Adipose tissue (tissue), 3 donors: ENCODE results near the gene KRT6A. TPM values are rescaled to one million over a fixed set of nuclear protein-coding genes. Genes with fewer than 3 reads are reported as not detected.
"Not testable (repeated sequence)": the region's sequence is repeated elsewhere in the genome, so short reads cannot be mapped to it uniquely, and the experiment has no call there.

ENCODE experiments used
- H3K27ac ChIP-seq: one replicate; pipeline ENCODE4 v1.5.1; 2013; ENCODE audit warnings: low read depth, low read length
- WGBS, 3 donors: extraction: QIAGEN DNeasy Blood & Tissue Kit; methylation state at CpG; one replicate each; pipeline ENCODE4 v1.1.7; 2013; 5-methylcytosine and 5-hydroxymethylcytosine counted together
- polyA plus RNA-seq, 3 donors: library from polyadenylated mRNA; stranded (reverse); fragments of 200-250 nt; gene quantifications; one replicate each; pipeline ENCODE4 v1.2.3, GENCODE V29; 2013
- donor health status: healthy with polysubstance abuse.
- donor health status: Bipolar disorder and iron deficiency.
- donor health status: healthy.

Gene KRT6A
- polyA plus RNA-seq, 3 donors, result 0.43 to 9.1 TPM; not detected in 1

DNA sequence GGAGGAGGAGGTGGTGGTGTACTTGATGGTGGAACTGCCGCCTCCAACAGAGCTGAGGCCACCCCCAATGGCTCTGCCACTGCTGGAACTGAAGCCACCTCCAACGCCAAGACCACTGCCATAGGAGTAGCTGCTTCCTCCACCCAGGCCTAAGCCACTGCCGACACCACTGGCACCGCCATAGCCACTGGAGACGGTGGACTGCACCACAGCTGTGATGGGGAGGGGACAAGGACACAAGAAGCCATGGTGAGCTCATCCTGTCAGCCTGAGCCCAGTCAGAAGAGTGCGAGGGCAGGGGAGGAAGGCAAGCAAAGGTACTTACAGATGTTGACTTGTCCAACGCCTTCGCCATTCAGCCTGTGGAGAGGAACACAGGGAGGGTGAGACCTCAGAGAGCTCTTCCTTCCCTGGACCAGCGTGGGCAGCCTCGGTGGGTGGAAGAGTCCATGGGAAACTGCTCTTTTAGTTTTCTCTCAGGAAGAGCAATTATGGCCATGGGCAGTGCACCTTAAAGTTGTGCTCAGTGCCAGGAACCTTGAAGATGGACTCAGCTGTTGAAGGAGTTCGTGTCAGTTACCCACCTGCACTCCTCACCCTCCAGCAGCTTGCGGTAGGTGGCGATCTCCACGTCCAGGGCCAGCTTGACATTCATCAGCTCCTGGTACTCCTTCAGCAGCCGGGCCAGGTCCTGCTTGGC, 5.2 kb downstream of the KRT6A start:
- not testable (repeated sequence) for H3K27ac ChIP-seq
- WGBS, 3 donors, result 82 to 85% (median 83%) methylated on average over 13 to 14 of the region's 15 CpGs

DNA sequence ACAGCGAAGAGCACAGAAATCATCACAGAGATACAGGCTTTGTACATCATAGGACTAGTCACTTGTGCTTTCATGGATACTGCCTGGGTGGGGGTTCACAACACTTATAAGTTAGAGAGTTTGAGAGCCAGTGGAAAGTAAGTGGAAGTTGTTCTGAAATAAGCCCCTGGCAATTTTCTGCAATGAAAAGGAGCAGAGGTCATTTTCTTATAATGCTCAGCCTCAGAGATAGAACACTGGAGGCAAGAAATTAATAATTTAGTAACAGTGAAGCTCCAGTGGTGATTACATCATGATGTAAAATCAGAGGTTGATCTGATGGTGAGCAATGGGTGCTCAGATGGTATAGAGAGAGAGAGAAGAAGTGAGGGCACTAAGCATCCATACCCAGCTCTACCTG, 5.8 kb downstream of the KRT6A start:
- 0 to 59% (median 47%) methylated on average over 1 of the region's 1 CpG for WGBS, 3 donors

DNA sequence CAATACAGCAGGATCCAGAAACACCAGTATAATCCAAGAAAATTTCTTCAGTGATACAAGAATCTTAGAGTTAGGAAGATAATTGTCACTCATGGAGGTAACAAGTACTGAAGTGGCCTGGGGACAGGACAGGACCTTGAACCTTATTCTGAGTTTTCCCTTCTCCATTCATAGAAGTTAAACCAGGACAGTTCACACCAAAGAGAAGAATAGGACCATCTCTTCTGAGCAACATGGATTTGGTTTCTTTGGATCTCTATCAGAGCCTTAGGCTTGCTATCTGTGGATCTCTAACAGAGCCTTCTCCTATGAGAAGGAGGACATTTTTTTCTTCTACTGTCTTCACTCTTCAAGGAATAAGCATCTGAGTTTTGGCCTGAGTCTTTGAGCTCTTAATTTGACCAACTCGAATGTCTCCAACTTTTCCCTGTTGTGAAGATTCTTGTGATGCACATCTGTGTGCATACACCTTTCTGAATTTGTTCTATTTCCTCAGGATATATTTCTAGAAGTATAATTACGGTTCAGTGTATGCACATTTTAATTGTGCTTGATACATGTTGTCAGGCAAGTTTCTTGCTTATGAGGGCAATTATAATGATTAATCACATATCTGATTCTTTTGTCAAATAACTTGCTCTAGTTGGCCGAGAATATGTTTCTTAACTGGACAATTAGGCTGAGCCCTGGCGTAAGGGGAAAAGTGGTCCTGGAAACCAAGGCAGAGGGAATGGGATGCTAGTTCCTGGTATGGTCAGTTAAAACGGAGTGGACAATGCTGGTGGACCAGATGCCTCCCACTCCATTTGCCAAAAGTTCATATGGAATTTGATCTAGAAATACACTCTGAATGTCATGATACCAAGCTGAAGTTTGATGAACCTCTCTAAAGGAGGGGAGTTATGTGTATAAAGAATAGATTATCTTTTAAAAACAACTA, 6.6 kb downstream of the KRT6A start:
- H3K27ac ChIP-seq, result no peak overlapping the region
- 65 to 90% (median 88%) methylated on average over 5 of the region's 5 CpGs for whole genome bisulfite sequencing, 3 donors

More for the DNA sequence above, 5.8 kb downstream of the KRT6A start:
- H3K27ac ChIP-seq, result no peak overlapping the region

DNA sequence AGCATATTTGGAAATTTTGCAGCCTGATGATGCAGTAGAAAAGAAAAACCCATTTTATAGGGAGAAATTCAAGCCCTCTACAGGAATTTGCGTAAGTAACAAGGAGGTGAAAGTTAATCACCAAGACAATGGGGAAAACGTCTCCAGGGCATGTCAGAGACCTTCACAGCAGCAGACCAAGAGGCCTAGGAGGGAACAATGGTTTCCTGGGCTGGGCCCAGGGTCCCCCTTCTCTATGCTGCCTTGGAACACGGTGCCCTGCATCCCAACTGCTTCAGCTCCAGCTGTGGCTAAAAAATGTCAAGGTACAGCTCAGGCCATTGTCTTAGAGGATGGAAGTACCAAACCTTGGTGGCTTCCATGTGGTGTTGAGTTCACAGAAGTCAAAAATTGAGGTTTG, 13.0 kb downstream of the KRT6A start:
- H3K27ac ChIP-seq, result no peak overlapping the region
- 61 to 67% (median 66%) methylated on average over 3 of the region's 3 CpGs for WGBS, 3 donors

DNA sequence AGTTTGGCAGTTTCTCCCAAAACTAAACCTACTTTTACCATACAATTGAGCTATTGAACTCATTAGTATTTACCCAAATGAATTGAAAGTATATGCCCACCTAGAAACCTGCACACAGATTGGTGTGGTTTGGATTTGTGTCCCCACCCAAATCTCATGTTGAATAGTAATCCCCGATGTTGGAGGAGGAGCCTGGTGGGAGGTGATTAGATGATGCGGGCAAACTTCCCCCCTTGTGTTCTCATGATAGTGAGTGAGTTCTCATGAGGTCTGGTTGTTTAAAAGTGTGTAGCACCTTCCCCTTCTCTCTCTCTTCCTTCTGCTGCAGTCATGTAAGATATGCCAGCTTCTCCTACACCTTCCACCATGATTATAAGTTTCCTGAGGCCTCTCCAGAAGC, 15.4 kb downstream of the KRT6A start:
- WGBS, 3 donors, result 44 to 81% (median 74%) methylated on average over 2 of the region's 2 CpGs
- no peak overlapping the region for H3K27ac ChIP-seq

DNA sequence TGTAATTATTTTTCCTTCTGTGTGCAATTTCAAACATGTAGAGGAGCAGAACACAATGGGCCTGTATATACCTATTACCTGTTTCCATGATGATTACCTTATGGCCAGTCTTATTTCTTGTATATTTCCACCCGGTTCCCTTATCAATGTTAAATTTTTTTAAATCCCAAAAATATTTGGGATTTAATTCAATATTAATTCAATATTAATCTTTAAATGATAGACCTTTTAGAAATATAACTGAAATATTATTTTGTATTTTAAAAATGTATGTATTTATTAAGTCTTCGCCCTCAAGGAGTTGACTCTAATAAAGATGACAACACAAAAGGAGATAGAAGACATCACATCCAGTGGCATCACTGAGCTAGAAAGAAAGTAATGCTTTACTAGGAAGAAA, 18.8 kb downstream of the KRT6A start:
- no peak overlapping the region for H3K27ac ChIP-seq
- WGBS, 3 donors, result 88 to 92% (median 91%) methylated on average over 2 of the region's 2 CpGs

DNA sequence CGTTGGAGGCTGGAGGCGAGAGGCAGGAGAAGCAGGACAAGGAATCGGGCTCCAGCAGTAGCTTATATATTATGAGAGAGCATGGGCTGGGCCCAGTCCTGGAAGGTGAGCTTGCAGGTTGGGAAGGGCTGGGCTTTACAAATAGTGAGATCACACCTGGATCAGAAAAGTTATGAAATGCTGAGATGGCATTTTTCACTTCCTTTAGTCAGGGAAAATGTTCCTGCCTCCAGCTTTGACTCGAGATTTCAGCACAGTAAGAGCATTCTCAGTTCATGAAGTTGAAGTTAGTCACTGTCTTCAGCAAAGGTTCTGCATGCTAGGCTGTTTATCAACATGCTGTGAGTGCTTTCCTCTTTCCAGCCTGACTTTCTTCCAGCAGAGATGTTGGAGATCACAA, 19.3 kb downstream of the KRT6A start, which contains the start of gene KRT6C:
KRT6C (minus strand) TSS at position 38 of the 400 bp plus-strand sequence. CDS start 68 bp downstream, outside the sequence.
- H3K27ac ChIP-seq, result no peak within 1 kb of the TSS
- 63 to 81% (median 70%) methylated on average over 4 of the region's 4 CpGs for WGBS, 3 donors

DNA sequence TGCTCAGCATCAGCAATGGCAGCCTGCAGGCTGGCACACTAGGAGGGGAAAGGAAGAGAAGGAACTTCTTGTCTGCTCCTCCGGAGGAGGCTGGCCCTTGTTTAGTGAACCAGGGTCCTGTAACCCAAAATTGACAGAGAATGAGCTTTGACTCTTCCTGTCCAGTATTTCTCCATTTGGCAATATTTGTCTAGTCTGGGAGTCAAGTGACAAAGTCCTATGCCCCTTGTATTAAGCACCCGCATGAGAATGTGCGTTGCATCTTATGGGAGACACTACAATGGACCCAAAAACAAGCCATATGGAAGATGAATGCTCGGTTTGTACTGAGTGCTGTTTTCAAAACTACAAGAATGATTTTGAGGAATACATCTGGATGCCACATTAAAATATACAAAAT, 23.2 kb downstream of the KRT6A start:
- no peak overlapping the region for H3K27ac ChIP-seq
- WGBS, 3 donors, result 70 to 80% (median 77%) methylated on average over 4 of the region's 4 CpGs

DNA sequence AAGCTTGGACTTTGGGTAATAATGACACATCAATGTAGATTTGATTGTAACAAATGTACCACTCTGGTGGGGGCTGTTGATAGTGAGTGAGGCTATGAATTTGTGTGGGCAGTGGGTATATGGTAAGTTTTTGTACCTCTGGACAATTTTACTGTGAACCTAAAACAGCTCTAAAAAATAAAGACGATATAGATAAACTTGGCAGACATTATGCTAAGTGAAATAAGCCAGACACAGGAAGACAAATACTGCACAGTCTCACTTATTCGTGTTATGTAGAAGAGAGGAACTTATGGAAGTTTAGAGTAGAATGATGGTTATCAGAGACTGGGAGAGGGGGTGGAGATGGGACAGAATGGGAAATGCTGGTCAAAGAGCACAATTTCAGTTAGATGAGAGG, 28.2 kb downstream of the KRT6A start:
- 32 to 51% (median 34%) methylated on average over 2 of the region's 2 CpGs for WGBS, 3 donors
- no peak overlapping the region for H3K27ac ChIP-seq

DNA sequence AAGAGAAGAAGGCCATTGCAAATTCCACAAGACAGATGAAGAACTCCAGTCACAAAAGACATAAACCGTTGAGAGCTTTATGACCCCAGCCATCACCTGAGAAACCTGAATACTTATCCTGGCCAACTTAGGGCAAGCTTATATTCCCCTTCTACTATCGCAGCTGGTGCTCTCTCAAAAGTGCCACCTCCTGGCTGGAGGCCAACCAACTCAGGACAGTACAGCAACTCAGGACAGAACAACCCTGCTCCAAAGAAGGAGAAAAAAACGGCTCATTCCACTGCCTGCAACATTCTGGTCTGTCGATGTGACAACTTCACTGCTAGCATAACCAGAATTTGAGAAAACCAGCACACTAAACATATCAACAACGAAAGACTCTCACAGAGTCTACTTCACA, 31.4 kb downstream of the KRT6A start:
- 53 to 72% (median 56%) methylated on average over 5 of the region's 5 CpGs for WGBS, 3 donors
- no peak overlapping the region for H3K27ac ChIP-seq

DNA sequence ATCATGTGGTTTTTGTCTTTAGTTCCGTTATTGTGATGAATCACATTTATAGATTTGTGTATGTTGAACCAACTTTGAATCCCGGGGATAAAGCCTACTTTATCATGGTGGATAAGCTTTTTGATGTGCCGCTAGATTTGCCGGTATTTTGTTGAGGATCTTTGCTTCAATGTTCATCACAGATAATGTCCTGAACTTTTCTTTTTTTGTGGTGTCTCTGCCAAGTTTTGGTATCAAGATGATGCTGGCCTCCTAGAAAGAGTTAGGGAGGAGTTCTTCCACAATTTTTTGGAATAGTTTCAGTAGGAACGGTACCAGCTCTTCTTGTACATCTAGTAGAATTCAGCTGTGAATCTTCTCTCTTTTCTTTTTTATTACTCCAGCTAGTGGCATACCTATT, 34.2 kb downstream of the KRT6A start:
- H3K27ac ChIP-seq, result no peak overlapping the region
- 83 to 86% (median 86%) methylated on average over 5 of the region's 5 CpGs for WGBS, 3 donors

DNA sequence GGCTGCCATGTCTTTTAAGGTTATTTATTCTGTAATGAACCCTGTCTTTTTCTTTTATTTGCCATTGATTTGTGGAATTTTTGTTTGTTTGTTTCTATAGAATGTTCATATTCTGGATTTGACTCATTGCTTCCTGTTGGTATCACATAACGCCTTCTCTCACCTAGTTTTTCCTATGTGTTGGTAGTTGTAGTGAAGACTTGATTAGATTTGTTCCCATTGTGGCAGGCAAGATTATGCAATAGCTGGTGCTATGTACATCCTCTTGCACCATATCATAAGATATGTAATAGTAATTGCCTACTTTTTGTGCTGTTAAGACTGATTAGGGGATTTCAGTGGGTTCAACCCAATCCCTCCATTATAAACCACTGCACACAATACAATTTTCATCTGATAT, 37.2 kb downstream of the KRT6A start:
- H3K27ac ChIP-seq, result no peak overlapping the region
- 55 to 94% (median 67%) methylated on average over 1 of the region's 1 CpG for WGBS, 3 donors

DNA sequence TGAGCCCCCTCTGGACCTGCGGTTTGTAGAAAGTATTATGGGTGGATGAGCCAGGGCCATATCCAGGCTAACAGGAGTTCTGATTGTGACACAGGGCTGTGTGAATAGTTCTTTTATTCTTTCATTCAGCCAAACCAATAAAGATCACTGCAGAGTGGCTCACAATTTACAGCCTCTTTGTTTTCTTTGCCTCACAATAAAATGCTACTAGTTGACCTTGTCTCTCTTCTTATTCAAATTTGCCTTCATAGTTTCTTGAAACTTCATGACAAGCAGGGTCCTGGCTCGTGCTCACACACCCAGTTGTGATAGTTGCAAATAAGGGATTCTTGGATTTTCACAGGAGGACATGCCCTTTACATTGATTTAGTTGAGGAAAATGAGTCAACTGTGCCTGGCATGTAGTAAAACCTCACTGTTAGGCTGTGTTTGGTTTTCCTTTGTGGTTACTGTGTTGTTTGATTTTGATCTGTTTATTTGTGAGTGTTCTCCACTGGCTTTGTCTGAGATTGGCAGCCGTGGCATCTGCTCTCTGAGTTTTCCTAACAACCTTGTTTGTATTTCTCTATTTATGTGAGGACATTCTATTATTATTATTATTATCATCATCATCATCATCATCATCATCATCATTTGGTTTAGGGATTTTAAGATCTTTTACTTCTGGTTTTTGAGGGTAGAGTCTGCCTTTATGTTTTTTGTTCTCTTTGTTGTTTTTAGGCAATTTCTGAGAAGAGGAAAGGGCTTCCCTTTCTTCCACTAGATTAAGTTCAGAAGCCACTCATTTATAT, 38.5 kb downstream of the KRT6A start:
- H3K27ac ChIP-seq, result no peak overlapping the region
- WGBS, 3 donors, result 44 to 68% (median 60%) methylated on average over 3 of the region's 3 CpGs

DNA sequence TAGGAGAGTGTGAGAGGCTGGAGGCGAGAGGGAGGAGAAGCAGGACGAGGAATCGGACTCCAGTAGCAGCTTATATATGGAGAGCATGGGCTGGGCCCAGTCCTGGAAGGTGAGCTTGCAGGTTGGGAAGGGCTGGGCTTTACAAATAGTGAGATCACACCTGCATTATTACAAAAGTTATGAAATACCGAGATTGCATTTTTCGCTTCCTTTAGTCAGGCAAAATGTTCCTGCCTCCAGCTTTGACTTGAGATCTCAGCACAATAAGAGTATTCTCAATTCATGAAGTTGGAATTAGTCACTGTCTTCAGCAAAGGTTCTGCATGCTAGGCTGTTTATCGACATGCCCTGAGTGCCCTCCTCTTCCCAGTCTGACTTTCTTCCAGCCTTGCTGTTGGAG, 41.0 kb downstream of the KRT6A start, which contains the start of gene KRT6B:
KRT6B (minus strand) TSS at position 46 of the 400 bp plus-strand sequence. CDS start 68 bp downstream, outside the sequence.
- no peak within 1 kb of the TSS for H3K27ac ChIP-seq
- WGBS, 3 donors, result 81 to 93% (median 91%) methylated on average over 6 of the region's 6 CpGs

DNA sequence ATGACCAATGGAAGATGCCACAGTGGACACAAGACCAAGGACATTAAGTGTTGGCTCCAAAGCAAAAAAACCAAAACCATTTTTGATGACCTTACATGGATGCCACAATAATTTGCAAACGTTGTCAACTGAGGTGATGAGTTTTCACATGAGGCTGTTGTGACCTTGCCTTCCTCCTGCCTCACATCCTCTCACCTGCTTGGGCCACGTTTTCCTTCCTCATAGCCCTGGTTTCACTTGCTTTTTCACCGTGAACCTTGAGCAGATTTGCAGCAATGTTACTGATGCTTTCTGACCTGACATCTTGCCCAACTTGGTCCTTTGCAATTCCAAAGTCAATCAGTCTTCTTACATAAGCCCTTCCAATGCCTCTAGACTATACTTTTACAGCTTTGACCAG, 44.8 kb downstream of the KRT6A start:
- WGBS, 3 donors, result 39 to 51% (median 45%) methylated on average over 3 of the region's 3 CpGs

DNA sequence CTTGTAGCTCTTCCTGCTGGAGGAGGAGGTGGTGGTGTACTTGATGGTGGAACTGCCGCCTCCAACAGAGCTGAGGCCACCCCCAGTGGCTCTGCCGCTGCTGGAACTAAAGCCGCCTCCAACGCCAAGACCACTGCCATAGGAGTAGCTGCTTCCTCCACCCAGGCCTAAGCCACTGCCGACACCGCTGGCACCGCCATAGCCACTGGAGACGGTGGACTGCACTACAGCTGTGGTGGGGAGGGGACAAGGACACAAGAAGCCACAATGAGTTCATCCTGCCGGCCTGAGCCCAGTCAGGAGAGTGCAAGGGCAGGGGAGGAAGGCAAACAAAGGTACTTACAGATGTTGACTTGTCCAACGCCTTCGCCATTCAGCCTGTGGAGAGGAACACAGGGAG, 45.9 kb downstream of the KRT6A start:
- 82 to 98% (median 92%) methylated on average over 10 to 11 of the region's 11 CpGs for WGBS, 3 donors
- H3K27ac ChIP-seq, result not testable (repeated sequence)

More for the DNA sequence above, 44.8 kb downstream of the KRT6A start:
- H3K27ac ChIP-seq, result no peak overlapping the region

DNA sequence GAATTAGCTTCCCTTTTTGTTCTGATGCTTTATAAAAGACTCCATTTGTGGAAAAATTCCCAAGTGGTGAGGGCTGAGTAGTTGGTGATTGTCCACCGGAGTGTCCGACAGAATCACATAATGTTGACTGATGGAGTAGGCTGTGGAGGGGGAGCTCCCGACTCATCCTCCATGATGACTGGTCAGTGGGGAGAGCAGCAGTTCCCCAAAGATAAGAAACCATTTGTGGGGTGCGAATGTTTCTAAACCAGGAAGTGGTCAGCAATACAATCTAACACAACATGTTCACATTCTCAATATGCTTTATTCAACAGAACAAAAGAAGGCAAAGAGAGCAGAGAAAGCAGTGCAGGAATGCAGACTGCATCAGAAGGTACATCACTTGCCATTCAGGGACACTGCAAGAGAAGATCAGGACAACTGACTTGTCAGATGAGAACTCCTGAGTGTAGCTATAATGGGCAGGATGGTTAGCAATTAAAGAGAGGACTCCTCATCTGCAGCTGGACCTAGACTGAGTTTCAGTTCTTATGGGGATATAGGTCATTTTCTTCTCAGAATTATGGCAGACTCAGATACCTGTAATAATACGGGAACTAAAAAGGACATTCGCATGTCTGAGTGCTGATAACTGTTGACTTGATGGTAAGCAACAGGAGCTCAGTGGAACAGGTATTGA, 46.6 kb downstream of the KRT6A start:
- no peak overlapping the region for H3K27ac ChIP-seq
- 62 to 82% (median 66%) methylated on average over 6 of the region's 6 CpGs for WGBS, 3 donors

DNA sequence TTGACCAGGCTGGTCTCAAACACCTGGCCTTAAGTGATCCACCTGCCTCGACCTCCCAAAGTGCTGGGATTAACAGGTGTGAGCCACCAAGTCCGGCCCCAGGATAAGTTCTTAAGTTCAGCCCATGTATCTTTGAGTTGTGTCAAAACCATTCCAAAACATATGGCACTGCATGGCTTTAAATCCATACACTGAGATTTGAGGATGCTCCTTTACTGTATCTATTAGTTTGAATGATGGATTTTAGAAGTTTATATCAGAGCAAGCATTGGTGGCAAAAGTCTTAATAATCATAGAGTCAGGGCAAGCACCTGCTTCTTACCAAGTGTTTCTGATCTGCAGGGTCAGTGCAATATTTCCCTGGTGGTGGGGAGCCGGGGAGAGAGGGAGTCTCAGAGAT, 47.2 kb downstream of the KRT6A start:
- 58 to 69% (median 63%) methylated on average over 3 of the region's 3 CpGs for WGBS, 3 donors

More for the DNA sequence above, 47.2 kb downstream of the KRT6A start:
- H3K27ac ChIP-seq, result no peak overlapping the region
